Testis (tissue), 2 donors: ENCODE data around the gene DLG2.

Experiments used
- POLR2A ChIP-seq: fragments of 450-650 bp; IDR thresholded peaks from one replicate; pipeline ENCODE4 v1.6.1; 2017; ENCODE audit warnings: antibody characterized with exemption, mild to moderate bottlenecking, moderate library complexity
- TF ChIP-seq, protein P1 (sequence below), 3 experiments: fragments of 450-650 bp in 2 of 3; fragments of 200-600 bp in 1 of 3; sonication (generic) in 1 of 3; IDR thresholded peaks; one replicate each; pipeline ENCODE4 v1.5.1; 2016 to 2019; ENCODE audit warnings: antibody characterized with exemption in 3 of 3, mild to moderate bottlenecking in 2 of 3, moderate library complexity in 1 of 3

DNA sequence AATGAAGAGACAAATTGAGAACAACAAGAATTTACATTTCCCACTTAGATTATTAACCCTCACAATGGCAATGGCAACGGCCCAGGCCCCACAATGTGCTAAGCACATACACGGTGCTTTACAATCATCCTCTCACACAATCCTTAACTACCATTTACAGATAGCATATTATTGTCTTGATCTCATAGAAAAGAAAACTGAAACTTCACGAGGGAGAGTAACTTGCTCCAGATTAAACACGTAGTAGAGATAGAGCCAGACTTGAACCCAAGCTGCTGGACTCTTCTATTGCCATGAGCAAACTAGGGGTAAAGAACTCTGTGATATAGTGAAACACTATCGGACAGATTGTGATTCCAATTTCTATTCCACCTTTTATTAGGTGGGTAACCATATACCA, 665.1 kb downstream of the DLG2 start:
- TF ChIP-seq, protein P1, sequence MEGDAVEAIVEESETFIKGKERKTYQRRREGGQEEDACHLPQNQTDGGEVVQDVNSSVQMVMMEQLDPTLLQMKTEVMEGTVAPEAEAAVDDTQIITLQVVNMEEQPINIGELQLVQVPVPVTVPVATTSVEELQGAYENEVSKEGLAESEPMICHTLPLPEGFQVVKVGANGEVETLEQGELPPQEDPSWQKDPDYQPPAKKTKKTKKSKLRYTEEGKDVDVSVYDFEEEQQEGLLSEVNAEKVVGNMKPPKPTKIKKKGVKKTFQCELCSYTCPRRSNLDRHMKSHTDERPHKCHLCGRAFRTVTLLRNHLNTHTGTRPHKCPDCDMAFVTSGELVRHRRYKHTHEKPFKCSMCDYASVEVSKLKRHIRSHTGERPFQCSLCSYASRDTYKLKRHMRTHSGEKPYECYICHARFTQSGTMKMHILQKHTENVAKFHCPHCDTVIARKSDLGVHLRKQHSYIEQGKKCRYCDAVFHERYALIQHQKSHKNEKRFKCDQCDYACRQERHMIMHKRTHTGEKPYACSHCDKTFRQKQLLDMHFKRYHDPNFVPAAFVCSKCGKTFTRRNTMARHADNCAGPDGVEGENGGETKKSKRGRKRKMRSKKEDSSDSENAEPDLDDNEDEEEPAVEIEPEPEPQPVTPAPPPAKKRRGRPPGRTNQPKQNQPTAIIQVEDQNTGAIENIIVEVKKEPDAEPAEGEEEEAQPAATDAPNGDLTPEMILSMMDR (IDR thresholded peaks at IDR 0.05): no peak
- no peak for TF ChIP-seq POLR2A
